Measurements from ENCODE around the gene FBLL1.
"Not testable (repeated sequence)": the region's sequence is repeated elsewhere in the genome, so short reads cannot be mapped to it uniquely, and the experiment has no call there.

Gene FBLL1

DNA sequence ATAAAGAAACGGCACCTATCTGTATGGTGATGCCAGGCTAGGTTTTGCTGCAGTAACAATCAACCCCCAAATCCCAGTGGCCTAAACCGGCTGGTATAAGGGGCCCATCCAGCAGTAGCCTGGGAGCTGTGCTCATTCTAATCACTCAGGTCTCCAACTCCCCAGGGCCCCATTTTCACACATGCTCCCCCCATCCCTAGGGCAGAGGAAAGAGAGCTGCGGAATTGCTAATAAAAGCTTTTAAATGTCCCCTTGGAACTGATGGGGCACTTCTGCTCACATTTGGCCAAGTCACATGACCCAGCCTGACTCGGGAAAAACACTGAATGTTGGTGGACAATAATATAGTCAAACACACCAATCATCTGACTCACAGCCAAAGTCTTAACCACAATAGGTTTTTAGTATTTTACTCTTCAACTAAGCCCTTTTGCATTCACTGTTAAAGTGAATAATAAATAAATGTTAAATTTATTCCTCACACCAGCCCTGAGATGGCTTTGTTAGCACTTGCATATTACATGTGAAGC lies 1.6 kb downstream of the FBLL1 start:
- TF ChIP-seq CTCF (IDR thresholded peaks at IDR 0.05; ENCODE audit: poor library complexity, severe bottlenecking) = no peak
- Histone ChIP-seq H3K36me3 (ENCODE audit: low read depth) (no peaks in the 10 kb centered on the region), H3K9me3 (ENCODE audit: severe bottlenecking) (no peaks in the 10 kb centered on the region), H3K4me1 (ENCODE audit: insufficient read depth, poor library complexity, severe bottlenecking) (no peaks in the 10 kb centered on the region), H3K27me3 (ENCODE audit: insufficient read depth, poor library complexity, severe bottlenecking) (peaks cover 26% of the 10 kb centered on the region), H3K4me3 (ENCODE audit: severe bottlenecking) (no peak overlapping the region), H3K27ac (ENCODE audit: poor library complexity, severe bottlenecking) (no peak overlapping the region)
- DNase-seq (ENCODE audit: low spot score) (no peak), ATAC-seq (ENCODE audit: low read depth) (no peak)

DNA sequence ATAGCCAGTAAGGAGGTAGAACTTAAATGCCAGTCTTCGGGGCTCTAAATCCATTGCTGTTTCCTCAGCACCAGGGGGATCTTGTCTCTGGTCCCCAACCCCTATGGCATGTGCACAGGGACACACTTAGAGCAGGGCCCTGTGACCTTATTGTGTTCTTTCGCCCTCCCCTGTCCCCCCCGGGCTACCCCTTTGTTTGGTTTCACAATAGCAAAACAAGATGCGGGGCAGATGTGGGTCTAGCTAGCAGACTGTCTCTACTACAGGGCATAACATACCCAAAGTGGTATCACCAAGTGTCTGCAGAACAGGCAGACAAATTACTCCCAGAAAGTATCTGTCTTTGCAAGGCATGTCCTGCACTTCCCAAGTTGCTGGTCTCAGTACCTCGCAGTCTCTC lies 2.1 kb downstream of the FBLL1 start:
- no peaks in the 10 kb centered on the region for H3K9me3 ChIP-seq (ENCODE audit: severe bottlenecking)
- no peak overlapping the region for H3K4me3 ChIP-seq (ENCODE audit: severe bottlenecking)
- no peak for TF ChIP-seq CTCF (IDR thresholded peaks at IDR 0.05; ENCODE audit: poor library complexity, severe bottlenecking)
- ATAC-seq (ENCODE audit: low read depth) (no peak), DNase-seq (ENCODE audit: low spot score) (no peak)
- no peaks in the 10 kb centered on the region for H3K36me3 ChIP-seq (ENCODE audit: low read depth)
- no peak overlapping the region for H3K27ac ChIP-seq (ENCODE audit: poor library complexity, severe bottlenecking)
- H3K27me3 ChIP-seq (ENCODE audit: insufficient read depth, poor library complexity, severe bottlenecking) = peaks cover 26% of the 10 kb centered on the region
- H3K4me1 ChIP-seq (ENCODE audit: insufficient read depth, poor library complexity, severe bottlenecking) = no peaks in the 10 kb centered on the region

- DNase-seq (ENCODE audit: low spot score) (no peak), ATAC-seq (ENCODE audit: low read depth) (no peak)
- TF ChIP-seq CTCF (IDR thresholded peaks at IDR 0.05; ENCODE audit: poor library complexity, severe bottlenecking) = no peak
- Histone ChIP-seq H3K4me1 (ENCODE audit: insufficient read depth, poor library complexity, severe bottlenecking) (no peaks in the 10 kb centered on the region), H3K4me3 (ENCODE audit: severe bottlenecking) (no peak overlapping the region), H3K27ac (ENCODE audit: poor library complexity, severe bottlenecking) (no peak overlapping the region), H3K9me3 (ENCODE audit: severe bottlenecking) (no peaks in the 10 kb centered on the region), H3K27me3 (ENCODE audit: insufficient read depth, poor library complexity, severe bottlenecking) (peaks cover 26% of the 10 kb centered on the region), H3K36me3 (ENCODE audit: low read depth) (no peaks in the 10 kb centered on the region)
These were observed 3.1 kb downstream of the FBLL1 start for GRCh38 chr5:168531987-168532864.

- H3K27ac ChIP-seq (ENCODE audit: poor library complexity, severe bottlenecking); H3K4me3 ChIP-seq (ENCODE audit: severe bottlenecking); DNase-seq (ENCODE audit: low spot score); H3K4me1 ChIP-seq (ENCODE audit: insufficient read depth, poor library complexity, severe bottlenecking); ATAC-seq (ENCODE audit: low read depth); H3K9me3 ChIP-seq (ENCODE audit: severe bottlenecking); H3K36me3 ChIP-seq (ENCODE audit: low read depth): not testable (repeated sequence)
- H3K27me3 ChIP-seq (ENCODE audit: insufficient read depth, poor library complexity, severe bottlenecking) = peaks cover 17% of the 10 kb centered on the region
These were observed 5.2 kb downstream of the FBLL1 start for GRCh38 chr5:168534351-168534750.

DNA sequence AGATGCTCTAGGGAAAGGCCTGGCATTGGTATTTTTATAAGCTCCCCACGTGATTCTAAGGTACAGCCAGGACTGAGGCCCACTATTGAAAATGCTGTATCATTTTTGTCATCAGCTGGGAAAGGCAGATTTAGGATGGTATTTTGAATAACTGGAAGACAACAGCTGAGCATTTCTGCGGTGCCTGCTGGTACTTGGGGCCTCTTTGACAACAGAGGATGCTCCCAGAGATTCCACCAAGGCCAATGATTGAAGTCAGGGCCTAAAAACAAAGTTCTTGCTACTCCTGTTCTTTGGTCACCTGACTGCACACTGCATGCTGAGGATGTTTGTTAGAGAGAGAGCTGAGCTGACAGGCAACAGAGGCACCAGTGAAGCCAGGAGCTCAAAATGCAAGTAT lies 8.1 kb downstream of the FBLL1 start:
- no peak for DNase-seq (ENCODE audit: low spot score)
- TF ChIP-seq CTCF (IDR thresholded peaks at IDR 0.05; ENCODE audit: poor library complexity, severe bottlenecking) = no peak
- Histone ChIP-seq H3K9me3 (ENCODE audit: severe bottlenecking) (no peaks in the 10 kb centered on the region), H3K27me3 (ENCODE audit: insufficient read depth, poor library complexity, severe bottlenecking) (no peaks in the 10 kb centered on the region), H3K4me3 (ENCODE audit: severe bottlenecking) (no peak overlapping the region), H3K27ac (ENCODE audit: poor library complexity, severe bottlenecking) (no peak overlapping the region), H3K4me1 (ENCODE audit: insufficient read depth, poor library complexity, severe bottlenecking) (no peaks in the 10 kb centered on the region), H3K36me3 (ENCODE audit: low read depth) (no peaks in the 10 kb centered on the region)
- ATAC-seq (ENCODE audit: low read depth) = no peak
